ENCODE measurements around the gene ABO.
"Not testable (repeated sequence)": the region's sequence is repeated elsewhere in the genome, so short reads cannot be mapped to it uniquely, and the experiment has no call there.

ABO gene

DNA sequence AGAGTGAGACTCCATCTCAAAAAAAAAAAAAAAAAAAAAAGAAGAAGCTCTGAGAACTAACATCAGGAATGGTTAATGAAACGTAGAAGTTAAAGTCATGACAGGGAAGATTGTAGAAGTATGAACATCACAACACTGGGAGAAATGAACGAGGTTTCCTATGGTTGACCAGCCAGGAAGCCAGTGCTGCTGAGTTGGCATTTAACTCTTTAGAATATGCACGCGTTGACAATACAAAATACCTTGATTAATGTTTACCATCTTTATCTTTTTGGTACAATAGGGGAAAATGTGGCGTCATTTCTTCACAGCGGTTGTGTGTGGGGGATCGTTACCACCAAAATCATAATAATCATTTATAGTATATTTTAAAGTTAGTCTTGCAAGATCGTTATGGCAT is 32.0 kb downstream of the ABO start:
- DNase-seq (ENCODE audit: low read depth): no peak

- no peak for DNase-seq (ENCODE audit: low read depth)
Measured at GRCh38 chr9:133242241-133242640, 32.8 kb downstream of the ABO start.

- DNase-seq (ENCODE audit: low read depth): no peak
Measured at GRCh38 chr9:133239533-133240090, 35.4 kb downstream of the ABO start.

DNA sequence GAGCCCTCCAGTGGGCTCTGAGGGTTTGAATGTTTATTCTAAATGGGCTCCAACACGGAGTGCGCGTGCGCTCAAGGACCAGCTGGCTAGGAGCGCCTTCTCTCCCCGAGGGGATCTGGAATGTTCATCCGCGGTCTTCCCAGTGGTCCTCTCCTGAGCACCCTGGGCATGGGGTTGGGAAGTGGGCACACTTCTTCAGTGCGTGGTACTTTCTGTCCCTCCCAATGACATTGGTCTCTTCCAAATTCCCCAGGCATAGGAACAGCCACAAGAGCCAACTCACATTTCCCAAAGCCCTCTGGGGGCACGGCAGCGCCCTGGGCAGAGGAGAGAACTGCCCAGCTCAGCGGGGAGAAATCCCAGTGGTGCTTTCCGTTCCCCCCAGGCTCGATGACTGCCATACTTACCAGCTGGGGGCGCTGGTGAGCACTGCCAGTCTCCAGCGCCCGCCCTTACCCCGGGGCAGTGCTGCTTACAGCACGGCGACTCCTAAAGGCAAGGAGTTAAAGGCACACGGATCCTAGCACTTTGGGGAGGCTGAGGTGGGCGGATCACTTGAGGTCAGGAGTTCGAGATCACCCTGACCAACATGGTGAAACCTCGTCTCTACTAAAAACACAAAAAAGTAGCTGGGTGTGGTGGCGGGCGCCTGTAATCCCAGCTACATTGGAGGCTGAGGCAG is 36.0 kb downstream of the ABO start:
- peak; percentile 72 for DNase-seq (ENCODE audit: low read depth)

GRCh38 chr9:133238272-133238850 is 36.6 kb downstream of the ABO start:
- peak; percentile 65 for DNase-seq (ENCODE audit: low read depth)

- DNase-seq (ENCODE audit: low read depth): peak; percentile 12
Measured at GRCh38 chr9:133237035-133237731, 37.8 kb downstream of the ABO start.

DNA sequence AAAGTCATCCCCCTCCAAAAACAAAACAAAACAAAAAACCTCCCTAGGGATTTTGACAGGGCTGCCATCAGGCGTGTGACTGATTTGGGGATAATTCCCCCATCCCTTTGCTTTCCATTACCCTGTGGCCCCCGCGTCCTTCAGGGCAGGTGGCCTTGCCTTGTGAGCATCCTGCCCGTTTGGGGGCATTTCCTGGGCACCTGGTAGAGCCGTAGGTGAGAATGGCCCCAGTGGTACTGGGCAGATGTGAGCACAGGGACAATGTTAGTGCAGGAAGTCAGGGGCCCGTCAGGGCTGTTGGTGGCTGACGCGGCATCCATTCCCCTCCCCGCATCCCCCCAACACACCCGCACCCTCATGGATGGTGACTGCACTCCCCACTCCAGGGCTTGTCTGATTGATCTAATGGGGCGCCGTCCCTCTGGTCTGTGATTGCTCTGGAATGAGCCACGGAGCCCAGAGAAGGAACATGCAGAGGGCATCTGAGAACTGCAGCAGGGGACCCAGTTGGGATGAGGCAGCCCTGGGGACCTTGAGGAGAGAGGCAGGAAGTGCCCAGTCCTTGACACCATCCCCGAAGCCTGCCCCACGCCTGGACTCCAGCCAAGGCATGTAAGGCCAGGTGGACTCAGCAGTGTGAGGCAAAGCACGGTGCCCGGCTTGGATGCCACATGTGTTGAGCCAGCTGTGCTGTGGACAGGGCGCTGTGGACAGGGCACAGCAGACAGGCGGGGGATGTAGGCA is 38.5 kb downstream of the ABO start:
- not testable (repeated sequence) for DNase-seq (ENCODE audit: low read depth)

DNA sequence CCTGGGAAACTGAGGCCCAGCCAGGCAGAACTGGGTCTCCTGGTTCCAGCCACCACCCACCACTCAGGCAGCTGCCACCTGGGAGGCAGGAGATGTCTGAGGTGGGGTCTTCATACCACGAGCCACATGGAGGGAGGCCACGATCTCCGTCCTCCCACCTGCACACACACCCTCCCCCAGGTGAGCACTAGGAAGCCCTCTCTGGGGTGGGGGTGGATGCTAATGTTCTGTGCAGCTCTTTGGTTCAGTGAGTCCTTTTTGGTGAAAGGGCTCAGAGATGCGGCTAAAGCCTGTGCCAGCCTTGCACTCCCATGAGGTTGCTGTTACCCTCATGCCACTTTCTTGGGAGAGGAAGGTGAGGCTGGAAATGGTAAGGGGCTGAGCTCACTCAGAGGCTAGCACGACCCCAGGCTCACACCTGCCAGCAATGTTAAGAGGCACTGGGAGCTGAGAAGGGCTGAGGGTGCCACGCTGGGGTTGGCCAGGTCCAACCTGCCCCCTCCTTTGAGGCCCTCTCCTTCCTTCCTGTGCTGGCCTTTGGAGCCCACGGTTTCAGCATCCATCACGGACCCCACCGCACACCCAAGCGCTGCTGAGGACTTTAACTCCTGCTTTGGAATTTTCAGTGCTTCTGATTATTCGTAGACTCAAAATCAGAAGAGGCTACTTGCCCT is 39.3 kb downstream of the ABO start:
- no peak for DNase-seq (ENCODE audit: low read depth)

- DNase-seq (ENCODE audit: low read depth): no peak
Measured at GRCh38 chr9:133234577-133235322, 40.3 kb downstream of the ABO start.

DNA sequence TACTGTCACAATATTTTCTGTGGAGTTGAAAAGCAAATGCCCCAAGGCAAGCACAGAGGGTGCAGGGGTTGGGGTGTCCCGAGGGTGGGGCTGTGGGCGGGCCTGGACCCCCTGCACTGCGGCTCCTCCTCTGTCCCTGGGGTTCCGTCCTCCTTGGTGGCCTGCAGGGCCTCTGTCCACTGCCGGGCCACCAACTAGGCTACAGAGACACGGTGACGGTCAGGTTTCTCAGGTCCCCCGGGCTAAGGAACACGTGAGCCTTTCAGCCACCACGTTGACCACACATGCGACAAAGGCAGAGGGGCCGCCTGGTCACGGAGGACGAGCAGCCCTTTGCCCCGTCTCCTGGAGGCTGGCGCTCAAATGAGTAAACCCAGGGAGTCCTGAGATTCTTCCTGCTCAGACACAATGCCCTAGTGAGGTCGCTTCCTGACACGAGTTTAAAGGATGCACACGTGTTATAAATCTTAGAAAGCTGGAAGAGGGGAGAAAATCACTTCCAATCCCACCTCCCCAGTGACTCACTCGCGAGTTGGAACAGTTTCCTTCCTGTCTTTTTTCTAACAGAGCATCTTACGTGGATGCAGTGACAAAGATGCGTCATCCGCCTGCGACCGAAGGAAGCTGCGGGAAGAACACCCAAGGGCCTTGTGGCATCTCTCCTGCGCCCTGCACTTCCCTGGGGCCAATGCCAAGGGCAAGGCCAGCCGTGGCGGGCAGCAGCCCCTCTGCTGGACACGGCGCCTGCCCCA is 41.1 kb downstream of the ABO start:
- no peak for DNase-seq (ENCODE audit: low read depth)

DNA sequence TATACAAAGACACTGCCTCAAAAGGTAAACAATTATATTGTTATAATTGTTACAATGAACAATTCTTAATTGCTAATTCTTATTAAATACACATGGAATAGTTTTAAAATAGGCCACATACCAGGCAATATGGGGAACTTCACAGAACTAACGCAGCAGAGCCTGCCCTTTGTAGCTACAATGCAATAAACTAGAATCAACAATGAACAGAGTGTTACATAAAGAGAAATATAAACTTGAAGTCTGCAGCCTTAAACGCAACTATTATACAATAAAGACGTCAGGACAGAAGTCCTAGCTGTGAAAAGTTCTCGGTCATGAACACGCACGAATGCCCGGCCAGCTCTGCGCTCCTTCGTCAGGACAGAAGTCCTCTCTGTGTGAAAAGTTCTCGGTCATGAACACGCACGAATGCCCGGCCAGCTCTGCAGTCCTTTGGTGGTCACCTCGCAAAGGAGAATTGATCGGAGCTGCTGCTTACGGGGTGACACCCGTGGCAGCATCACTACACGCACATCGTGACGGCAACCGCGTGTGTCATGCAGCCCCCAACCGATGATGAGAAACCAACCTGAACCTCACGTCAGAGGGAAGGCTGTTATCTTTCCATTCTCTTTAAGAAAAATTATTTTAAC is 43.0 kb downstream of the ABO start:
- DNase-seq (ENCODE audit: low read depth): not testable (repeated sequence)

DNA sequence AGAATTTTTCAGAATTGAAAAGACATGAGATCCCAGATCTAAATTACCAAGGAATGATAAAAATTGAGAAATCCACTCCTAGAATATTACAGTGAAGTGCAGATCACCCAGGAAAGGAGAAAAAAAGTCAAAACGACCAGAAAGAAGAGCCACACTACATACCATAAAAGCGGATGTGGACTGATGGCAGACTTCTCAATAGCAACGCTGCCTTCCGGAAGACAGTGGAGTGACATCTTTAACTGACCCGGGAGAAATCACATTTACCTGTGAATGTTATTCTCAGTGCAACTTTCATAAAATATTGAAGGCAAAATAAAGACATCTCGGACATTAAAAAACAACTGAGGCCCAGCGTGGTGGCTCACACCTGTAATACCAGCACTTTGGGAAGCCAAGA is 44.5 kb downstream of the ABO start:
- not testable (repeated sequence) for DNase-seq (ENCODE audit: low read depth)

GRCh38 chr9:133230093-133230492 is 44.9 kb downstream of the ABO start:
- no peak for DNase-seq (ENCODE audit: low read depth)

GRCh38 chr9:133228474-133229193 is 46.4 kb downstream of the ABO start:
- DNase-seq (ENCODE audit: low read depth): not testable (repeated sequence)

DNA sequence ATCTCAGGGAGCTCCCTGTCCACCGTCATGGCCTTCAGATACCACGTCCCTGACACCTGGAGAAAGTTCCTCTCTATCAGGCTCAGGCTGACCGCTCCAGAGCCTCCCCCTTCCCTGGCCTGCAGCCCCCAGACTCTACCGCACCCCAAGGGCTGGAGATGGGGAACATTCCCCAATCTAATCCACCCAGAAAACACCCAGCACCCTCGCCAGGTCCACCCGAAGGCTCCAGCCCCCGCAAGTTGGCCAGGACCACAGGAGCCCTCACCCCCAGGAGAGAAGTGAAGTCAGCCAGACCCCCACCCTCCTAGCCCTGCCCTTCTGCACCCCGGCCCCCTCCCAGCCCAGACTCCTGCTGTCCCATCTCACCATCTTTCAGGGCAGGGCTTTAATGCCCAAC is 47.0 kb downstream of the ABO start:
- not testable (repeated sequence) for DNase-seq (ENCODE audit: low read depth)

DNA sequence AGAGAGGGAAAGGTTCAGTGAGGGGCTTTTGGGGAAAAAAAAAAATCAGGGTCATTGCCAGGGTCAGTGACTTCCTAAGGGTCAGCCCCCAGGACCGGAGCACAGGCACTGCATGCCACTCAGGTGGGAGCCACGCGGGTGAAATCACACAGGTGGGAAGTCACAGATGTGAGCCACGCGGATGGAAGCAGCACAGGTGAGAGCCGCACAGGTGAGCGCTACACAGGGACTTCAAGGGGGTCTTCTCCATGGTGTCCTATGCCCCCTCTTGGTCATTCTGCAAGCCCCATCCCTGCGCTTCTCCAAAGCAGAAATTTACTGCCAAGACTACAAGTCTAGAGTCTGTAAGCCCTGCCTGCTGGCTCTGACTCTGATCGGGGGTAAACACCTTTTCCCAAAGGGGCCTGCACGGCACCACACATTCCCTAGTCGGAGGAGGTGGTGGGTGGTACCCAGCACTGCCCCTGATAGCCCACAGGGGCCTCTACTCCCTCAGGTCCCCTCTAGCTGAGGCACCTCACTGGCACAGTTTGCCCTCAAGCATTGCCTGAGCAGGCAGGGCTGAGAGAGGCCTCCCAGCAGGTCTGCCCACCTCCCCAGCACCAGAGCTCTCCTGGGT is 47.6 kb downstream of the ABO start:
- no peak for DNase-seq (ENCODE audit: low read depth)

GRCh38 chr9:133226219-133227171 is 48.5 kb downstream of the ABO start:
- DNase-seq (ENCODE audit: low read depth): no peak

Data from EH (cell line).